ENCODE data around the gene KDR. TPM values are rescaled to one million over a fixed set of nuclear protein-coding genes. Genes with fewer than 3 reads are reported as not detected.

Gene KDR
- total RNA-seq, 3 donors from 2014 or later (not counting 1 experiment from before 2014, with no cell fraction given): 0.07 to 0.08 TPM; not detected in 1

DNA sequence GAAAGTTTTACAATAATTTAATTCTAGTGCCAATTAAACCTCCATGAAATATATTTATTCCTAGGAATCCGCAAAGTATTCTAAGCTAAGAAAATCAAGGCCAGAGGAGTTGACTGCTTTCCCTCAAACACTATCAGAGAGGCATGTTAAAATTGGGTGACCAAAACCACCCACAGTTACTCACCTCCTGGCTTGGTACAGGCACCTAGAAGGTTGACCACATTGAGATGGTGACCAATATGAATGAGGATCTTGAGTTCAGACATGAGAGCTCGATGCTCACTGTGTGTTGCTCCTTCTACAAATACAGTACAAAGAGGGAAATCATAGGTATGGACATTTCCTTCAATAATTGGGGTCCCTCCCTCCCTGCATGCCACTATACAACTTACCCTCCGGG lies 29.4 kb downstream of the KDR start:
- Mint-ChIP-seq H3K27me3 (ENCODE audit: low read depth in 2 of 2) (no peaks in the 10 kb centered on the region), H3K4me1 (peaks cover 21 to 24% of the 10 kb centered on the region in 2 donors), H3K27ac (no peak overlapping the region), H3K36me3 (no peaks in the 10 kb centered on the region), H3K4me3 (peak overlapping the region; percentile 21), H3K9me3 (no peaks in the 10 kb centered on the region)
- peak in 2 of 3 donors; percentile 26 to 80 for ATAC-seq
- no peaks in the 10 kb centered on the region for H3K9me3 ChIP-seq (ENCODE audit: control insufficient read depth, insufficient read depth, low read length)
- no peak overlapping the region for H3K27ac ChIP-seq (ENCODE audit: low read length)
- H3K4me1 ChIP-seq (ENCODE audit: control insufficient read depth, insufficient read depth, low read length): no peaks in the 10 kb centered on the region
- DNase-seq: no peak
- no peaks in the 10 kb centered on the region for H3K27me3 ChIP-seq (ENCODE audit: control insufficient read depth, insufficient read depth, low read length)
- WGBS (ENCODE audit: insufficient coverage): 88% methylated on average over 1 of the region's 3 CpGs
- no peak for TF ChIP-seq CTCF (IDR thresholded peaks at IDR 0.05)
- intact Hi-C loops (cut with micrococcal nuclease): no loop called here
- no peaks in the 10 kb centered on the region for H3K36me3 ChIP-seq (ENCODE audit: control insufficient read depth, insufficient read depth, low read length)
- H3K4me3 ChIP-seq (ENCODE audit: low read length): no peak overlapping the region

- TF ChIP-seq CTCF (IDR thresholded peaks at IDR 0.05): no peak
These were observed 32.9 kb downstream of the KDR start for GRCh38 chr4:55092504-55092903.

GRCh38 chr4:55089916-55090315 lies 35.5 kb downstream of the KDR start:
- no peak for ATAC-seq
- no peak overlapping the region for H3K27ac Mint-ChIP-seq
- no peaks in the 10 kb centered on the region for H3K27me3 Mint-ChIP-seq (ENCODE audit: low read depth in 2 of 2)
- Histone ChIP-seq H3K27me3 (ENCODE audit: control insufficient read depth, insufficient read depth, low read length) (no peaks in the 10 kb centered on the region), H3K27ac (ENCODE audit: low read length) (no peak overlapping the region), H3K36me3 (ENCODE audit: control insufficient read depth, insufficient read depth, low read length) (no peaks in the 10 kb centered on the region), H3K4me1 (ENCODE audit: control insufficient read depth, insufficient read depth, low read length) (no peaks in the 10 kb centered on the region), H3K4me3 (ENCODE audit: low read length) (no peak overlapping the region), H3K9me3 (ENCODE audit: control insufficient read depth, insufficient read depth, low read length) (no peaks in the 10 kb centered on the region)
- 86% methylated on average over 6 of the region's 6 CpGs for WGBS (ENCODE audit: insufficient coverage)
- no peak for TF ChIP-seq CTCF (IDR thresholded peaks at IDR 0.05)
- H3K36me3 Mint-ChIP-seq: no peaks in the 10 kb centered on the region
- intact Hi-C loops (cut with micrococcal nuclease): no loop called here
- H3K4me3 Mint-ChIP-seq: no peak overlapping the region
- peaks cover 4 to 7% of the 10 kb centered on the region in 2 donors for H3K4me1 Mint-ChIP-seq
- no peak for DNase-seq
- no peaks in the 10 kb centered on the region for H3K9me3 Mint-ChIP-seq

More at GRCh38 chr4:55092504-55092903, 32.9 kb downstream of the KDR start:
- Histone ChIP-seq H3K9me3 (ENCODE audit: control insufficient read depth, insufficient read depth, low read length) (no peaks in the 10 kb centered on the region), H3K27ac (ENCODE audit: low read length) (no peak overlapping the region), H3K4me1 (ENCODE audit: control insufficient read depth, insufficient read depth, low read length) (no peaks in the 10 kb centered on the region), H3K36me3 (ENCODE audit: control insufficient read depth, insufficient read depth, low read length) (no peaks in the 10 kb centered on the region), H3K4me3 (ENCODE audit: low read length) (no peak overlapping the region), H3K27me3 (ENCODE audit: control insufficient read depth, insufficient read depth, low read length) (no peaks in the 10 kb centered on the region)
- H3K4me1 Mint-ChIP-seq: peaks cover 24 to 25% of the 10 kb centered on the region in 2 donors
- no peaks in the 10 kb centered on the region for H3K9me3 Mint-ChIP-seq
- H3K27me3 Mint-ChIP-seq (ENCODE audit: low read depth in 2 of 2): no peaks in the 10 kb centered on the region
- intact Hi-C loops (cut with micrococcal nuclease): no loop called here
- WGBS (ENCODE audit: insufficient coverage): 100% methylated on average over 2 of the region's 2 CpGs
- H3K27ac Mint-ChIP-seq: no peak overlapping the region
- H3K36me3 Mint-ChIP-seq: no peaks in the 10 kb centered on the region
- no peak for DNase-seq
- no peak overlapping the region for H3K4me3 Mint-ChIP-seq
- no peak for ATAC-seq

DNA sequence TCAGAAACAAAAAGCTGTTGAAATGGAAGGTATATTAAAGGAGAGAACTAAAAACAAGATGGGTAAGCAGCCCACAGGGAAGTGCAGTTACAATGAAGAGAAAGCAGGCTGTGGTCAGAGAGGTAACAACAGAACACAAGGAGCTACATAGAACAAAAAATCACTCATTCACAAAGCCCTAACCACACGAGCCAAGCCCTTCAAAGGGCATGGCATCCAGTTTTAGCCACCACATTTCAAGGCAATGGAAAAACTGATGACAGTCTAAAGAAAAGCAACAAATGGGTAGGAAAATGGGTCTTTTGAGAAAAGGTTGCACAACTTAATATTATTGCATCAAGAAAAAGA lies 37.5 kb downstream of the KDR start:
- no peak for ATAC-seq

More for the DNA sequence above, 37.5 kb downstream of the KDR start:
- Histone ChIP-seq H3K4me1 (ENCODE audit: control insufficient read depth, insufficient read depth, low read length) (no peaks in the 10 kb centered on the region), H3K9me3 (ENCODE audit: control insufficient read depth, insufficient read depth, low read length) (no peaks in the 10 kb centered on the region), H3K27ac (ENCODE audit: low read length) (no peak overlapping the region), H3K36me3 (ENCODE audit: control insufficient read depth, insufficient read depth, low read length) (no peaks in the 10 kb centered on the region), H3K27me3 (ENCODE audit: control insufficient read depth, insufficient read depth, low read length) (no peaks in the 10 kb centered on the region), H3K4me3 (ENCODE audit: low read length) (no peak overlapping the region)
- no peaks in the 10 kb centered on the region for H3K27me3 Mint-ChIP-seq (ENCODE audit: low read depth in 2 of 2)
- H3K4me3 Mint-ChIP-seq: no peak overlapping the region
- intact Hi-C loops (cut with micrococcal nuclease): no loop called here
- no peak overlapping the region for H3K27ac Mint-ChIP-seq
- TF ChIP-seq CTCF (IDR thresholded peaks at IDR 0.05): no peak
- WGBS (ENCODE audit: insufficient coverage): 11% methylated on average over 1 of the region's 1 CpG
- no peak for DNase-seq
- no peaks in the 10 kb centered on the region for H3K36me3 Mint-ChIP-seq
- H3K9me3 Mint-ChIP-seq: no peaks in the 10 kb centered on the region
- H3K4me1 Mint-ChIP-seq: peaks cover 0 to 5% of the 10 kb centered on the region in 2 donors

All from natural killer cell (primary cell).